H7 (cell line): Measurements from ENCODE around the gene JSRP1. TPM values are rescaled to one million over a fixed set of nuclear protein-coding genes. Genes with fewer than 3 reads are reported as not detected.

Experiments used
- DNase-seq: peaks from one replicate; pipeline ENCODE4 v3.0.0; 2012
- H3K27me3 ChIP-seq: 2 replicates; pipeline ENCODE4 v1.6.0; 2011; ENCODE audit warnings: mild to moderate bottlenecking, low read length; ENCODE audit not compliant: control insufficient read depth, insufficient read depth
- H3K36me3 ChIP-seq: replicated peaks from 2 replicates; pipeline ENCODE4 v1.5.1; 2011; ENCODE audit warnings: low read length; ENCODE audit not compliant: control insufficient read depth, insufficient read depth
- H3K4me3 ChIP-seq: 2 replicates; pipeline ENCODE4 v1.5.1; 2011; ENCODE audit warnings: low read depth, mild to moderate bottlenecking, control low read depth, low read length, moderate library complexity; ENCODE audit not compliant: insufficient read depth
- total RNA-seq: library from RNA; depleted of rRNA; stranded (reverse); fragments of >200 nt; shearing (Covaris generic); gene quantifications from 2 replicates; pipeline ENCODE4 v1.2.3, GENCODE V29; 2014

The JSRP1 gene
- total RNA-seq, 1 experiment from 2014 or later: not detected

DNA sequence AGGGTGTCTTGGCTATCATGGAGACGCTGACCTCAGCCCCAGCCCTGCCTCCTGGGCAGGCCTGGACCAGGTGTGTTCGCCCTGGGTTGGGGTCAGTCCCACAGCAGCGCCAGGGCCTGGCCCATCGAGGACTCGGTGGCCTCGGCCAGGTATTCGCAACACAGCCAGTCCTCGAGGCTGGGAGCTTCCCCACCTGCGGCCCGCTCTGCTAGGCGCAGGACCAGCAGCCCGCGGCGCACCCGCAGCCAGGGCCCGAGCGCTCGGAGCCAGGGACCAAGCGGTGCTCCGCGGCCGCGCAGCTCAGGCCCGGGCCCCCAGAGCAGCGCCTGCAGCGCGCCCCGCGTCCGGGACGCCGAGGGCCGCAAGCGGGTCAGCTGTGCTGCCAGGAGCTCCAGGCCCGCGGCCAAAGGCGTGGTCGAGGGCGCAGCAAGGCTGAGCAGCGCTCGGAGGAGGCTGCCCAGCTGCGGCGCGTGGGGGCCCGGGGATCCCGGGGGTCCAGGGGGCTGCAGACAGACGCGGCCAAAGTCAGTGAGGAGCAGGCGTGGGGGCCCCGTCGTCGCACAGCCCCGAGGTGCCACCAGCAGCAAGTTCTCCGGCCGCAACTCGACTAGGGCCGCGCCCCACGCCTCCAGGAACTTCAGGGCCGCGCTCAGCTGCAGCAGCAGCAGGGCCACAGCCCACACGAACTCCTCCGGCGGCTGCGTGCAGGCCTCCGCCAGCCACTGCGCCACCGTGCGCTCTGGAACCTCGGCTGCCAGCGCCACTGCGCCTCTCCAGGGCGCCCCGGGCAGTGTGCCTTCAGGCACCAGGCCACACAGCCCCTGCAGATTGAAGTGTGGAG, 19.6 kb upstream of the JSRP1 start:
- DNase-seq: peak; percentile 78
- Histone ChIP-seq H3K27me3 (no peaks in the 10 kb centered on the region), H3K4me3 (no peak overlapping the region), H3K36me3 (peaks cover 9% of the 10 kb centered on the region)

DNA sequence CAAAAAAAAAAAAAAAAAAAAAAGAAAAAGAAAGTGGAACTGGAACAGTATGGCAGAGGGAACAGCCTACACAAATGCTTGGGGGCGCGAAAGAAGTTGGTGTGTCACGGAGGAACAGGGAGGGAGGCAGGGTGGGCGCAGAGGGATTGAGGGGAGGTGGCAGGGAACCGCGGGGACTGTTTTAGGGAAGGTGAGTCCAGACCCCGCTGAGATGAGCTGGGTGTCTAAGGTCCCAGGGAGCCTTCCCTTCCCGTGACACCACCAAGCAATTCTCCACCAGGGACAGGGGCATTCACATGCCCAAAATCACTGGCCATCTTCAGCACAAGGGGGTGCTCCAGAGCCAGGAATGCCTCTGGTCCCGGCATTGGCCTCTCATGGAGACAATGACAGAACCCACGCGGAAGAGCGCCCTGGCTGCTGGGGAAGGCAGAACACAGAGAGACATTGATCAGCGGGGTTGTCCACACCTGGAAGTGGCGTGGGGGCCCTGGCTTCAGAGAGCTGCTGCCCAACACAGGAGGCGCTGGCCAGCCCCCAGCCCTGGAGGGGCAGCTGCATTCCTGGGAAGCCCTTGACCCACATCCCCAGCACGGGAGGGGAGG, 18.8 kb upstream of the JSRP1 start:
- DNase-seq: peak; percentile 92
- no peaks in the 10 kb centered on the region for H3K27me3 ChIP-seq

DNA sequence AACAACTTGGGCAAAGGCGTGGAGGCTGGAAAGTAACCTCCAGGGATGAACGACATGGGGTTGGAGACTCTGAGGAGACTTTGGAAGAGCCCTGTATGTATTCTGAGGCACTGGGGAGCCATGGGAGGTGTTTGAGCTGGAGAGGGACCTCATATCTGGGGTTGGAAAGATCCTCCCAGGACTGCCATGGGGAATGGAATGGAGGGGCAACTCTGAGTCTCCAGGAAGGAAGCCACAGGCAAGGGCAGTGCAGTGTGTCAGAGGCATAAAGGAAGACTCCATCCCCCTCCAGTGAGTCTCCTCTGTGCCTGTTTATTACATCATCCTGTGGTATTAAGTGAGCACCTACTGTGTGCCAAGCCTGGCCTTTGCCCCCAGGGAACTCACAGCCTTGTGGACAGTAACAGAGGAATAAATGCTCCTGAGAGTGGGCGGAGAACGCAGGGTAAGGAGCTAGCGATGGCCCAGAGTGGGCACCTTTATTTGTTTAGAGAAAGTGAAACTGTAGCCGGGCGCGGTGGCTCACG, 18.0 kb upstream of the JSRP1 start:
- Histone ChIP-seq H3K4me3 (no peak overlapping the region), H3K27me3 (no peaks in the 10 kb centered on the region), H3K36me3 (peaks cover 9% of the 10 kb centered on the region)
- no peak for DNase-seq

More for the DNA sequence above, 18.8 kb upstream of the JSRP1 start:
- no peak overlapping the region for H3K4me3 ChIP-seq
- H3K36me3 ChIP-seq: peaks cover 9% of the 10 kb centered on the region

GRCh38 chr19:2273356-2274184, 17.4 kb upstream of the JSRP1 start:
- Histone ChIP-seq H3K4me3 (peak overlapping the region; percentile 10; the same call in 1 of the 2 replicates), H3K27me3 (no peaks in the 10 kb centered on the region), H3K36me3 (peaks cover 9% of the 10 kb centered on the region)
- DNase-seq: peak; percentile 98

GRCh38 chr19:2271234-2272103, 15.3 kb upstream of the JSRP1 start:
- peak overlapping the region; percentile 100 for H3K4me3 ChIP-seq
- no peaks in the 10 kb centered on the region for H3K27me3 ChIP-seq
- H3K36me3 ChIP-seq: peaks cover 9% of the 10 kb centered on the region
- DNase-seq: peak; percentile 82

DNA sequence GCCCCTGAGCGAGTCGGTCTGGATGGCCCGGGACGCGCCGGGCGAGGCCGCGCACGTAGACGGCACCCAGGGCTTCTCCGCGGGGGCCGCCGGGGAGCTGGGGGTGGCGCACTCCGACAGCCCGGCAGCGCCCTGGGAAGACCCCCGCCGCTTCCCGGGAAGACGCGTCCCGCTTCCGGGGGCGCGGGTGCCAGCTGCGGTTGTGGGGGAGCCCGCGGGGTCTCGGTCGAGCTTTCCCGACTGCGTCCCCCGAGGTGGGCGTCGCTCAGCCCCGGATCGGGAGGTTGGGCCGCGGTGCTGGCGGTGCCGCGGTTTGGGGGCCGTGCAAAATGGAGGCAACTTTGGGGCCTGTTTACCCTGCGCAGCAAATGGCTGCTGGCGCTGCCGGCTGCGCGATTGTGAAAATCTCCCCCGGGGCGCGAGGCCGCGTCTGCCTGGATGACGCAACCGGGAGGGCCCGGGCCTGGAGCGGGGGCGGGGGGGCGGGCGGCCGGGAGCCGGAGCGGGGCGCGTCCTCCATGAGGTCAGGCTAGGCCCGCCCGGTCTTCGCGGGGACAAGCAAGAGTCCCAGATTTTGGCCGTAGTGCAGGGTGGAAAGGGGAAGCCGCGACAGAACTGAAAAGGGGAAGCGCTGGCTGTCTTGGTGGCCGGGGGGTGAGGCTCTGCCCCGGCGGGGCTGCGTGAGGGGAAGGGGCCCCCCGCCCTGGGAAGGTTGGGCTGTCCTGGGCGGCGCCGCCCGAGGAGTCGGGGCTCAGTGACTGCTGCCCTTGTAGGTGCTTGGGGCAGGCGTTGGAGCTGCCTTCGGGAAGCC, 14.4 kb upstream of the JSRP1 start:
- peak; percentile 91 for DNase-seq
- no peaks in the 10 kb centered on the region for H3K27me3 ChIP-seq

GRCh38 chr19:2270157-2270422, 13.9 kb upstream of the JSRP1 start:
- H3K4me3 ChIP-seq: peak overlapping the region; percentile 100
- H3K36me3 ChIP-seq: peaks cover 9% of the 10 kb centered on the region
- peak; percentile 83 for DNase-seq
- no peaks in the 10 kb centered on the region for H3K27me3 ChIP-seq

More for the DNA sequence above, 14.4 kb upstream of the JSRP1 start:
- H3K36me3 ChIP-seq: peaks cover 9% of the 10 kb centered on the region
- H3K4me3 ChIP-seq: peak overlapping the region; percentile 100

DNA sequence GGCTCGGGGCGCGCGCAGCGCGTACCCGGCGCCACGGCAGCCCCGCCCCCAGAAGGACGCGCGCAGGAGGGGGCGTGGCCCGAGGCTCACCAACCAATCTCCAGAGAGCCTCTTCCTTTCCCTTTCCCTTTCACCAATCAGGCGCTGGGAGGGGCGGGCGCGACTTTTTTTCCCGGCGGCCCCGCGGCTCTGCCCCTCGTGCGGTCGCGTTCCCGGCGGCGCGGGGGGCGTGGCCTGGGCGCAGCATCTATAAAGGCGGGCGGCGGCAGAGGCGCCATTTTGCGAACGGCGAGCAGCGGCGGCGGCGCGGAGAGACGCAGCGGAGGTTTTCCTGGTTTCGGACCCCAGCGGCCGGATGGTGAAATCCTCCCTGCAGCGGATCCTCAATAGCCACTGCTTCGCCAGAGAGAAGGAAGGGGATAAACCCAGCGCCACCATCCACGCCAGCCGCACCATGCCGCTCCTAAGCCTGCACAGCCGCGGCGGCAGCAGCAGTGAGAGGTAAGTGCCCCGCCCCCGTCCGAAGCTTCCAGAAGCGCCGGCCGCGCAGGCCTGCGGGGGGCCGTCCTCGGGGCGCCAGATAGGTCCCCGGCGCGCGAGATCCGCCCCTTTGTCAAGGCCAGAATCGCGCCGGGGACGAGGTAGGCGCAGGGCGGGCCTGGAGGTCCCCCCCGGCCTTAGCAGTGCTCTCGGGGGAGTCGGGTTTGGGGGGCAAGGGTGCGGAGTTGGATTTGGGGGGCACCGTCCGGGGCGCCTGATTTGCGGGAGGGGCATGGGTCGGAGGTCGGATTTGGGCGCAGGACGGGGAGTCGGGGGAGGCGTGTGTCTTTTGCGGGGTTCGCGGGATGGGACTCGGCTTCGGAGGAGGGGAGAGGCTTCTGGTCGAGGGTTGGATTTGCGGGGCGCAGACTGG, 13.3 kb upstream of the JSRP1 start:
- Histone ChIP-seq H3K4me3 (peak overlapping the region; percentile 100), H3K36me3 (peaks cover 9% of the 10 kb centered on the region), H3K27me3 (no peaks in the 10 kb centered on the region)
- DNase-seq: peak; percentile 100

DNA sequence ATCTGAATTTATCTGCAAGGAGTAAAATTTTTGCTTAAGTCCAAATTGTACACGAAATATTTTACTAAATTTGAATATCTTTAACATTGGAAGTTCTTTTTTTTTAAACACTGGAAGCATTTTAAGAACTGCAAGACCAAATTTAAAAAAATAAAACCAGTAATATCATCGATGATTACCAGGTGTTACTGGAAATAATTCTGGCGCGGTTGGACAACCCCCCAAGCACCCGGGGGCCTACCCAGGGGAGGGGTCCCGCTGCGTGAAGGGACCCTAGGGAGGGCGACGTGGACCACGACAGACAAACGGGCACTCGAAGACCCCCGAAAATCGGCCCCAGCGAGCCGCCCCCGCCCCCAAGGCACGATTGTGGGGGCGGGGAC, 12.6 kb upstream of the JSRP1 start:
- peaks cover 7% of the 10 kb centered on the region for H3K36me3 ChIP-seq
- DNase-seq: no peak
- H3K27me3 ChIP-seq: no peaks in the 10 kb centered on the region
- peak overlapping the region; percentile 59 for H3K4me3 ChIP-seq

- peak overlapping the region; percentile 59; the same call in 1 of the 2 replicates for H3K4me3 ChIP-seq
- no peaks in the 10 kb centered on the region for H3K27me3 ChIP-seq
- peaks cover 7% of the 10 kb centered on the region for H3K36me3 ChIP-seq
- no peak for DNase-seq
Observed at GRCh38 chr19:2268480-2268830, 12.2 kb upstream of the JSRP1 start.

- H3K36me3 ChIP-seq: 0 out of 2 replicates have a peak, but pooled peaks cover under 1% of the 10 kb centered on the region
- DNase-seq: no peak
- H3K4me3 ChIP-seq: no peak overlapping the region
- no peaks in the 10 kb centered on the region for H3K27me3 ChIP-seq
Observed at GRCh38 chr19:2266183-2266993, 10.2 kb upstream of the JSRP1 start.
